Upper lobe of right lung (tissue), 1 donor: ENCODE results near the gene RBM15B. TPM values are rescaled to one million over a fixed set of nuclear protein-coding genes. Genes with fewer than 3 reads are reported as not detected.
A peak's percentile ranks its signal among the peaks of the same experiment; 100 is the strongest.

Experiments
- ATAC-seq: fragments of 200-7000 bp; cut with Tn5 transposase; one replicate; pipeline ENCODE4 v1.9.1; 2020; ENCODE audit warnings: mild to moderate bottlenecking, moderate library complexity
- DNase-seq: peaks from one replicate; pipeline ENCODE4 v3.0.0-alpha.2; 2020
- H3K27ac ChIP-seq: fragments of 200-600 bp; one replicate; pipeline ENCODE4 v1.8.0; 2022
- H3K27me3 ChIP-seq: fragments of 200-600 bp; one replicate; pipeline ENCODE4 v1.8.0; 2022; ENCODE audit warnings: mild to moderate bottlenecking
- H3K36me3 ChIP-seq: fragments of 200-600 bp; one replicate; pipeline ENCODE4 v1.8.0; 2022
- H3K4me1 ChIP-seq: fragments of 200-600 bp; one replicate; pipeline ENCODE4 v1.8.0; 2022
- H3K4me3 ChIP-seq: fragments of 200-600 bp; one replicate; pipeline ENCODE4 v1.8.0; 2022; ENCODE audit warnings: mild to moderate bottlenecking
- H3K9me3 ChIP-seq: fragments of 200-600 bp; one replicate; pipeline ENCODE4 v1.8.0; 2022
- intact Hi-C: fragments of 100-400 bp; cut with DNase I; formaldehyde crosslinking; loops from one replicate; pipeline ENCODE4 v1.11.0; 2022
- long read RNA-seq: library from polyadenylated mRNA; unstranded; transcript quantifications from one replicate; pipeline ENCODE4 v2.0.0, GENCODE V29; 2021
- total RNA-seq: library from RNA; stranded (reverse); fragmentation: NEBNext Ultra II Directional; extraction: Animal tissue kit (Norgen Biotek cat#: 25700); gene quantifications from one replicate; pipeline ENCODE4 v1.2.1, GENCODE V29; 2021
- TF ChIP-seq, protein P1 (sequence below): fragments of 200-600 bp; IDR thresholded peaks from one replicate; pipeline ENCODE4 v1.8.0; 2022; ENCODE audit warnings: antibody characterized with exemption
- donor health status: DM: no; HTN: yes; CAD: no; lungs with severe emphysema.

Gene RBM15B, protein sequence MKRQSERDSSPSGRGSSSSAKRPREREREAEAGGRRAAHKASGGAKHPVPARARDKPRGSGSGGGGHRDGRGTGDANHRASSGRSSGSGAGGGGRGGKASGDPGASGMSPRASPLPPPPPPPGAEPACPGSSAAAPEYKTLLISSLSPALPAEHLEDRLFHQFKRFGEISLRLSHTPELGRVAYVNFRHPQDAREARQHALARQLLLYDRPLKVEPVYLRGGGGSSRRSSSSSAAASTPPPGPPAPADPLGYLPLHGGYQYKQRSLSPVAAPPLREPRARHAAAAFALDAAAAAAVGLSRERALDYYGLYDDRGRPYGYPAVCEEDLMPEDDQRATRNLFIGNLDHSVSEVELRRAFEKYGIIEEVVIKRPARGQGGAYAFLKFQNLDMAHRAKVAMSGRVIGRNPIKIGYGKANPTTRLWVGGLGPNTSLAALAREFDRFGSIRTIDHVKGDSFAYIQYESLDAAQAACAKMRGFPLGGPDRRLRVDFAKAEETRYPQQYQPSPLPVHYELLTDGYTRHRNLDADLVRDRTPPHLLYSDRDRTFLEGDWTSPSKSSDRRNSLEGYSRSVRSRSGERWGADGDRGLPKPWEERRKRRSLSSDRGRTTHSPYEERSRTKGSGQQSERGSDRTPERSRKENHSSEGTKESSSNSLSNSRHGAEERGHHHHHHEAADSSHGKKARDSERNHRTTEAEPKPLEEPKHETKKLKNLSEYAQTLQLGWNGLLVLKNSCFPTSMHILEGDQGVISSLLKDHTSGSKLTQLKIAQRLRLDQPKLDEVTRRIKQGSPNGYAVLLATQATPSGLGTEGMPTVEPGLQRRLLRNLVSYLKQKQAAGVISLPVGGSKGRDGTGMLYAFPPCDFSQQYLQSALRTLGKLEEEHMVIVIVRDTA
- 26.4 TPM for total RNA-seq
- long read RNA-seq, full-length matches to known transcripts: 196 of 196 reads
- long read RNA-seq, partial matches to known transcripts: 0 of 196 reads
- long read RNA-seq, other reads (novel, unspliced or antisense): 0 of 196 reads

DNA sequence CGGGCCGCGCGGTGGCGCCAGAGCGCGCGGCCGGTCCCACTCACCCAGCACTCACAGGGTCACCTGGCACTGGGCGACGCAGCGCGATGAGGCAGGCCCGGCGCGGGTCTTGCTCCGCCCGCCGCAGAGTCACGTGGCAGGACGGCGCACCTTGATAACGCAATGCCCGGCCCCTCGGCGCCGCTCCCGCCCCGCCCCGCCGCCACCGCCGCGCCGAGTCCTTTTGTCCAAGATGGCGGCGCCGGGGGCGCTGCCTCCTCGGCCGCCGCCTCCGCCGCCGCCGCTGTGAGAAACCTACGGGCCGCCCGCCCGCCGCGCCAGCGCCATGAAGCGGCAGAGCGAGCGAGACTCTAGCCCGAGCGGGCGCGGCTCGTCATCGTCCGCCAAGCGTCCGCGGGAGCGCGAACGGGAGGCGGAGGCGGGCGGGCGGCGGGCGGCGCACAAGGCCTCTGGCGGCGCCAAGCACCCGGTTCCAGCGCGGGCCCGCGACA is at the start of gene RBM15B:
Gene RBM15B (plus strand): TSS at position 211 of the 491 bp plus-strand sequence. CDS start 115 bp downstream, at position 326.
- peaks cover 54% of the 10 kb centered on the region for H3K4me1 ChIP-seq
- H3K4me3 ChIP-seq: peak within 1 kb of the TSS; percentile 72
- peak; percentile 96 for ATAC-seq
- TF ChIP-seq, protein P1, sequence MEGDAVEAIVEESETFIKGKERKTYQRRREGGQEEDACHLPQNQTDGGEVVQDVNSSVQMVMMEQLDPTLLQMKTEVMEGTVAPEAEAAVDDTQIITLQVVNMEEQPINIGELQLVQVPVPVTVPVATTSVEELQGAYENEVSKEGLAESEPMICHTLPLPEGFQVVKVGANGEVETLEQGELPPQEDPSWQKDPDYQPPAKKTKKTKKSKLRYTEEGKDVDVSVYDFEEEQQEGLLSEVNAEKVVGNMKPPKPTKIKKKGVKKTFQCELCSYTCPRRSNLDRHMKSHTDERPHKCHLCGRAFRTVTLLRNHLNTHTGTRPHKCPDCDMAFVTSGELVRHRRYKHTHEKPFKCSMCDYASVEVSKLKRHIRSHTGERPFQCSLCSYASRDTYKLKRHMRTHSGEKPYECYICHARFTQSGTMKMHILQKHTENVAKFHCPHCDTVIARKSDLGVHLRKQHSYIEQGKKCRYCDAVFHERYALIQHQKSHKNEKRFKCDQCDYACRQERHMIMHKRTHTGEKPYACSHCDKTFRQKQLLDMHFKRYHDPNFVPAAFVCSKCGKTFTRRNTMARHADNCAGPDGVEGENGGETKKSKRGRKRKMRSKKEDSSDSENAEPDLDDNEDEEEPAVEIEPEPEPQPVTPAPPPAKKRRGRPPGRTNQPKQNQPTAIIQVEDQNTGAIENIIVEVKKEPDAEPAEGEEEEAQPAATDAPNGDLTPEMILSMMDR: peak; percentile 89
- DNase-seq: peak; percentile 99
- H3K27ac ChIP-seq: peak within 1 kb of the TSS; percentile 81
- intact Hi-C loops: no loop called here
- H3K36me3 ChIP-seq: peaks cover 62% of the 10 kb centered on the region
- no peaks in the 10 kb centered on the region for H3K27me3 ChIP-seq
- H3K9me3 ChIP-seq: no peaks in the 10 kb centered on the region

DNA sequence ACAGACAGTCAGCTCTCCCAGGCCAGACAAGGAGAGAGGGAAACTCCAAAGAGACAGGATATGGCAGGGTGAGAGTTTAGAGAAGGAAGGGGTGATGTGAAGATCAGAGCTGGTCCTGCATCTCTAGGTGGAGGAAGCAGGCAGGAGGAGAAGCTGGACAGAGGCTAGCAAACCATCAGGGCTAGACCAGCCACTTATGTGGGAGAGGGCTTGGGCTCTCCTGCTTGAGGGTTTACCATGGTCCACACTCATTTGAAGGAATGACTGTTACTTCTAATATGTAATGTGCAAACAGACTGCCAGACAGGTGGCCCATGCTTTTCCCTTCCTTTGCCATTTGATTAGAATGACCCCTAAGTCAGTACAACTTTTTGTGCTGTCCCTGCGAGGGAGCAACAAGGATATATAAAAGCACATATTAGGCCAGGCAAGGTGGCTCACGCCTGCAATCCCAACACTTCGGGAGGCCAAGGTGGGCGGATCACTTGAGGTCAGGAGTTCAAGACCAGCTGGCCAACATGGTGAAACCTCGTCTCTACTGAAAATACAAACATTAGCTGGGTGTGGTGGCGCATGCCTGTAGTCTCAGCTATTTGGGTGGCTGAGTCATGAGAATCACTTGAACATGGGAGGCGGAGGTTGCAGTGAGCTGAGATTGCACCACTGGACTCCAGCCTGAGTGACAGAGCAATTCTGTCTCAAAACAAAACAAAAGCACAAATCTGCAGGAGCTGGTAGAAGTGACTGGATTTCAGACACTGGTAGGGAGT is 47.0 kb upstream of the RBM15B start:
- Histone ChIP-seq H3K36me3 (no peaks in the 10 kb centered on the region), H3K27ac (no peak overlapping the region), H3K4me3 (no peak overlapping the region), H3K4me1 (peaks cover 9% of the 10 kb centered on the region), H3K27me3 (no peaks in the 10 kb centered on the region), H3K9me3 (no peaks in the 10 kb centered on the region)
- ATAC-seq (peak; percentile 30), DNase-seq (no peak)
- TF ChIP-seq, protein P1: no peak
- intact Hi-C loops: no loop called here

DNA sequence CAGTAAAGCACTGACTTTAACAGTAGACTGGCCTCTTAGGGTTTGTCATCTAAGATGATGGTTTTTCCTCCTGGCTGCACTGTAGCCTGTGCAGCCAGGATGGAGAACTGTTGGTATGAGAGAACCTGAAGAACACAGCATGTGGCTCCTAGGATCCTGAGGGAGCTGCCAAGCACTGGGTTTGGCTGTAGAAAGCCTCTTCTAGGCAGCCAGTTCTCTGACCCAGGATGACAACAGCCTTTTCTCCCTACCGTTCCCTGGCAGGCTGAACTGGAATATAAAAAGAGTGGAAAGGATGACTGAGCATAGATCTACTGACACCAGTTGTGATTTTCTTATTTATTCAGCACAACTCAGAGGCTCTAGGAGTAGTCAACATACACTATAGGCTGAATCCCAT is 40.3 kb upstream of the RBM15B start:
- intact Hi-C loops: no loop called here
- Histone ChIP-seq H3K4me1 (no peaks in the 10 kb centered on the region), H3K27me3 (no peaks in the 10 kb centered on the region), H3K27ac (no peak overlapping the region), H3K9me3 (no peaks in the 10 kb centered on the region), H3K36me3 (no peaks in the 10 kb centered on the region), H3K4me3 (no peak overlapping the region)
- DNase-seq (no peak), ATAC-seq (no peak)
- TF ChIP-seq, protein P1: no peak

DNA sequence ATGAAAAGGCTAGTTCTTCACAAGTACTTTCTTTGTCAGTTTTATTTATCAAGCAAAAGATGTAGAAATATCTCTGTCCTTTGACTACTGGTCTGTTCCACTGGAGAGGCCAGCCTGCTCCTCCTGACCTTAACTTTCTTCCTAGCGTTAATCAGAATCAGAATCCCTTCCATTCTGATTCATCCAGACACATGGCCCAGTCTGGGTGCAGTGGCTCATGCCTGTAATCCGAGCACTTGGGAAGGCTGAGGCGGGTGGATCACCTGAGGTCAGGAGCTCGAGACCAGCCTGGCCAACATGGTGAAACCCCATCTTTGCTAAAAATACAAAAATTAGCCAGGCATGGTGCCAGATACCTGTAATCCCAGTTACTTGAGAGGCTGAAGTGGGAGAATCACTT is 38.0 kb upstream of the RBM15B start:
- Histone ChIP-seq H3K4me1 (no peaks in the 10 kb centered on the region), H3K36me3 (no peaks in the 10 kb centered on the region), H3K4me3 (no peak overlapping the region), H3K27ac (no peak overlapping the region), H3K9me3 (no peaks in the 10 kb centered on the region), H3K27me3 (no peaks in the 10 kb centered on the region)
- DNase-seq: no peak
- intact Hi-C loops: no loop called here
- TF ChIP-seq, protein P1: no peak
- ATAC-seq: no peak

DNA sequence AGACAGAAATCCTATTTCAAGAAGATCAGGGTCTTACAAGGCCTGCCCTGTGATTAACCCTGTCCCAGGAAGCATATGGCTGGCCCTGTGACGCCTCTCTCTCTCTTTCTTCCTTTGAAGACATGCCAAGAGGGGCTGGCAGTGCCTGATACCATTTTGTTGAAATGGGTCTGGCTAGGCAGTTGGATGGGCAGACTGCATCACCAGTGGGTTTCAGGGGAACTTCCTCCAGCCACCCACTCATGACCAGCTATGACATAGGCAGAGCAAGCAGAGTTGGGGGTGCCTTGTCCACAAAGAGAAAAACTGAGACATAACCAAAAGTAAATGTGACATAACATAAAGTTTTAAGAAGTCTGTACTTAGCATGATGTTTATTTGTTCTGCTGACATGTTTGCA is 37.4 kb upstream of the RBM15B start:
- DNase-seq (no peak), ATAC-seq (peak; percentile 24)
- Histone ChIP-seq H3K27me3 (no peaks in the 10 kb centered on the region), H3K4me1 (no peaks in the 10 kb centered on the region), H3K4me3 (no peak overlapping the region), H3K36me3 (no peaks in the 10 kb centered on the region), H3K27ac (no peak overlapping the region), H3K9me3 (no peaks in the 10 kb centered on the region)
- TF ChIP-seq, protein P1: no peak
- intact Hi-C loops: no loop called here
